HepG2 (cell line): ENCODE data around the gene IGDCC3. TPM values are rescaled to one million over a fixed set of nuclear protein-coding genes. Genes with fewer than 3 reads are reported as not detected.
A peak's percentile ranks its signal among the peaks of the same experiment; 100 is the strongest.

ENCODE experiments used
- IRX3 ChIP-seq: sonication (generic); formaldehyde crosslinking; IDR thresholded peaks from 2 replicates; pipeline ENCODE4 v1.8.1; 2023; ENCODE audit warnings: mild to moderate bottlenecking, low read depth, missing genetic modification reagents, borderline replicate concordance
- KLF6 ChIP-seq: IDR thresholded peaks from 2 replicates; pipeline ENCODE4 v1.8.0; 2016; ENCODE audit warnings: missing biosample characterization, missing genetic modification reagents
- NFE2L1 ChIP-seq: sonication (generic); formaldehyde crosslinking; IDR thresholded peaks from 2 replicates; pipeline ENCODE4 v1.4.0; 2020; ENCODE audit warnings: missing genetic modification reagents, mild to moderate bottlenecking, borderline replicate concordance
- SP2 ChIP-seq: sonication (generic); formaldehyde crosslinking; IDR thresholded peaks from 2 replicates; pipeline ENCODE4 v1.5.1; 2020; ENCODE audit warnings: mild to moderate bottlenecking, missing genetic modification reagents
- TBX2 ChIP-seq: sonication (generic); formaldehyde crosslinking; IDR thresholded peaks from 2 replicates; pipeline ENCODE4 v1.5.0; 2020; ENCODE audit warnings: missing genetic modification reagents, mild to moderate bottlenecking, borderline replicate concordance
- ZBTB42 ChIP-seq: sonication (generic); formaldehyde crosslinking; IDR thresholded peaks from 2 replicates; pipeline ENCODE4 v1.5.0; 2020; ENCODE audit warnings: mild to moderate bottlenecking, missing genetic modification reagents
- ZNF138 ChIP-seq: sonication (generic); formaldehyde crosslinking; IDR thresholded peaks from 2 replicates; pipeline ENCODE4 v1.5.0; 2020; ENCODE audit warnings: mild to moderate bottlenecking, low read depth, missing genetic modification reagents
- ZNF235 ChIP-seq: sonication (generic); formaldehyde crosslinking; IDR thresholded peaks from 2 replicates; pipeline ENCODE4 v1.8.1; 2023; ENCODE audit warnings: mild to moderate bottlenecking, missing genetic modification reagents, borderline replicate concordance
- ZNF331 ChIP-seq: sonication (generic); formaldehyde crosslinking; IDR thresholded peaks from 2 replicates; pipeline ENCODE4 v1.4.0; 2020; ENCODE audit warnings: missing genetic modification reagents
- ZNF34 ChIP-seq: sonication (generic); formaldehyde crosslinking; IDR thresholded peaks from 2 replicates; pipeline ENCODE4 v1.4.0; 2020; ENCODE audit warnings: mild to moderate bottlenecking, missing genetic modification reagents, borderline replicate concordance
- ZNF703 ChIP-seq: sonication (generic); formaldehyde crosslinking; IDR thresholded peaks from 2 replicates; pipeline ENCODE4 v1.5.1; 2020; ENCODE audit warnings: missing genetic modification reagents, mild to moderate bottlenecking, moderate library complexity, borderline replicate concordance
- polyA plus RNA-seq, 8 experiments: library from polyadenylated mRNA; depleted of rRNA in 3 of 8; stranded (reverse) in 7 of 8; unstranded in 1 of 8; fragments of >200 nt; fragmentation: Illumina TruSeq in 4 of 8; extraction: Trizol in 4 of 8; gene quantifications; 2 replicates each; pipeline versions ENCODE4 v1.2.1 to v1.2.3, GENCODE V29; 2011 to 2016; ENCODE audit warnings: low read depth in 4 of 8, missing spikeins in 1 of 8, mixed read lengths in 1 of 8; ENCODE audit not compliant: insufficient read depth in 1 of 8
- total RNA-seq, 5 experiments: library from RNA; depleted of rRNA; stranded (reverse); fragments of >200 nt; fragmentation: Illumina TruSeq; extraction: Trizol; gene quantifications; 2 replicates each; pipeline ENCODE4 v1.2.3, GENCODE V29; 2016; ENCODE audit warnings: low read depth in 1 of 5
- TF ChIP-seq, protein P1 (sequence below): IDR thresholded peaks from 2 replicates; pipeline ENCODE4 v1.6.1; 2012; ENCODE audit warnings: inconsistent platforms
- TF ChIP-seq, protein P2 (sequence below): sonication (generic); formaldehyde crosslinking; IDR thresholded peaks from 2 replicates; pipeline ENCODE4 v1.9.0; 2021; ENCODE audit warnings: missing genetic modification reagents, borderline replicate concordance
- TF ChIP-seq, protein P3 (sequence below): sonication (generic); formaldehyde crosslinking; IDR thresholded peaks from 2 replicates; pipeline ENCODE4 v1.8.1; 2023; ENCODE audit warnings: mild to moderate bottlenecking, missing genetic modification reagents
- TF ChIP-seq, protein P4 (sequence below): sonication (generic); formaldehyde crosslinking; IDR thresholded peaks from 2 replicates; pipeline ENCODE4 v1.9.0; 2022; ENCODE audit warnings: missing genetic modification reagents, mild to moderate bottlenecking, borderline replicate concordance
- TF ChIP-seq, protein P5 (sequence below): sonication (generic); formaldehyde crosslinking; IDR thresholded peaks from 2 replicates; pipeline ENCODE4 v1.4.0; 2020; ENCODE audit warnings: mild to moderate bottlenecking, missing genetic modification reagents

The IGDCC3 gene
- total and polyA plus RNA-seq, 2 of the 13 experiments (the other 11 are each of a cell fraction or from before 2014, with no cell fraction given) = 30.1 to 51.8 TPM

DNA sequence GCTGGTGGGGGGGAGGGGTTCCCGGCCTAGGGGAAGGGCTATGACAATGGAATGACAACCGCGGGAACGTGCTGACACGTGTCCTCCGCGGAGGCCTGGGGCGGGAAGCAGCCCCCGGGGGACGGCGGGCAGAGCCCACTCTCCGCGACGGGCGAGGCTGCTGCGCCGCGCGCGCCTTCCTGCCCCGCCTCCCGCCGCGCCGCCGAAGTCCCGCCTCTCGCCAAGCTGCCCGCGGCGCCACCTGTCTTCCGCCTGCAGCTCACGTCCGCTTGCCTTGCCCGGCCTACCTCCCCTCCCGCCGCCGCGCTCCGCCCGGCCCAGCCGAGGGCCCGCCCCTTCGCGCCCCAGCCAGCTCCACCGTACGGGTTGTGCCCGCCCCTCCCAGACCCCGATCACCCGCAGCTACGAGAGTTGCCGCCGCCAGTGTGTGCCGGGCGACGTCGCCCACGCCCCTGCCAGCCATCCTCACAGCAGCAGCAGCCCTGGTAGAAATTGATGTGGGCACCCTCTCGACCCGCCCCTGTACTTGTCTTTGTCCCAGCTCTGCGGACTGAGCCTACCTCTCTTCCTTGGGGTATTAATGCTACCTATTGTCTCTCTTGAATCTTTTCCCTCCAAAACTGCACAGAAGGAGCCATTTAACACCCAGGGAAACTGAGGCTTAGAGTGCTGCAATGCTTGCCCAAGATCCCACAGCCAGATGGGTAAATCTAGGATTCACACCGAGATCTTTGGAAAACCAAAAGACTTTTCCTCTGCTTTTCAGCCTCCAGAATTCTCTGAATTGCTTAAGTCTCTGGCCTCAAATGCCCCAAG, 90.9 kb downstream of the IGDCC3 start, which contains the start of gene PARP16 (continued):
- TF ChIP-seq, protein P1, sequence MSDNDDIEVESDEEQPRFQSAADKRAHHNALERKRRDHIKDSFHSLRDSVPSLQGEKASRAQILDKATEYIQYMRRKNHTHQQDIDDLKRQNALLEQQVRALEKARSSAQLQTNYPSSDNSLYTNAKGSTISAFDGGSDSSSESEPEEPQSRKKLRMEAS = peak; percentile 87
- TF ChIP-seq, protein P2, sequence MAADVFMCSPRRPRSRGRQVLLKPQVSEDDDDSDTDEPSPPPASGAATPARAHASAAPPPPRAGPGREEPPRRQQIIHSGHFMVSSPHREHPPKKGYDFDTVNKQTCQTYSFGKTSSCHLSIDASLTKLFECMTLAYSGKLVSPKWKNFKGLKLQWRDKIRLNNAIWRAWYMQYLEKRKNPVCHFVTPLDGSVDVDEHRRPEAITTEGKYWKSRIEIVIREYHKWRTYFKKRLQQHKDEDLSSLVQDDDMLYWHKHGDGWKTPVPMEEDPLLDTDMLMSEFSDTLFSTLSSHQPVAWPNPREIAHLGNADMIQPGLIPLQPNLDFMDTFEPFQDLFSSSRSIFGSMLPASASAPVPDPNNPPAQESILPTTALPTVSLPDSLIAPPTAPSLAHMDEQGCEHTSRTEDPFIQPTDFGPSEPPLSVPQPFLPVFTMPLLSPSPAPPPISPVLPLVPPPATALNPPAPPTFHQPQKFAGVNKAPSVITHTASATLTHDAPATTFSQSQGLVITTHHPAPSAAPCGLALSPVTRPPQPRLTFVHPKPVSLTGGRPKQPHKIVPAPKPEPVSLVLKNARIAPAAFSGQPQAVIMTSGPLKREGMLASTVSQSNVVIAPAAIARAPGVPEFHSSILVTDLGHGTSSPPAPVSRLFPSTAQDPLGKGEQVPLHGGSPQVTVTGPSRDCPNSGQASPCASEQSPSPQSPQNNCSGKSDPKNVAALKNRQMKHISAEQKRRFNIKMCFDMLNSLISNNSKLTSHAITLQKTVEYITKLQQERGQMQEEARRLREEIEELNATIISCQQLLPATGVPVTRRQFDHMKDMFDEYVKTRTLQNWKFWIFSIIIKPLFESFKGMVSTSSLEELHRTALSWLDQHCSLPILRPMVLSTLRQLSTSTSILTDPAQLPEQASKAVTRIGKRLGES (CRISPR knock-in tag) = no peak
- TF ChIP-seq ZNF331 (CRISPR knock-in tag) = peak; percentile 24; the same call in 1 of the 2 replicates
- TF ChIP-seq, protein P3, sequence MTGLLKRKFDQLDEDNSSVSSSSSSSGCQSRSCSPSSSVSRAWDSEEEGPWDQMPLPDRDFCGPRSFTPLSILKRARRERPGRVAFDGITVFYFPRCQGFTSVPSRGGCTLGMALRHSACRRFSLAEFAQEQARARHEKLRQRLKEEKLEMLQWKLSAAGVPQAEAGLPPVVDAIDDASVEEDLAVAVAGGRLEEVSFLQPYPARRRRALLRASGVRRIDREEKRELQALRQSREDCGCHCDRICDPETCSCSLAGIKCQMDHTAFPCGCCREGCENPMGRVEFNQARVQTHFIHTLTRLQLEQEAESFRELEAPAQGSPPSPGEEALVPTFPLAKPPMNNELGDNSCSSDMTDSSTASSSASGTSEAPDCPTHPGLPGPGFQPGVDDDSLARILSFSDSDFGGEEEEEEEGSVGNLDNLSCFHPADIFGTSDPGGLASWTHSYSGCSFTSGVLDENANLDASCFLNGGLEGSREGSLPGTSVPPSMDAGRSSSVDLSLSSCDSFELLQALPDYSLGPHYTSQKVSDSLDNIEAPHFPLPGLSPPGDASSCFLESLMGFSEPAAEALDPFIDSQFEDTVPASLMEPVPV (CRISPR knock-in tag) = no peak
- TF ChIP-seq, protein P4, sequence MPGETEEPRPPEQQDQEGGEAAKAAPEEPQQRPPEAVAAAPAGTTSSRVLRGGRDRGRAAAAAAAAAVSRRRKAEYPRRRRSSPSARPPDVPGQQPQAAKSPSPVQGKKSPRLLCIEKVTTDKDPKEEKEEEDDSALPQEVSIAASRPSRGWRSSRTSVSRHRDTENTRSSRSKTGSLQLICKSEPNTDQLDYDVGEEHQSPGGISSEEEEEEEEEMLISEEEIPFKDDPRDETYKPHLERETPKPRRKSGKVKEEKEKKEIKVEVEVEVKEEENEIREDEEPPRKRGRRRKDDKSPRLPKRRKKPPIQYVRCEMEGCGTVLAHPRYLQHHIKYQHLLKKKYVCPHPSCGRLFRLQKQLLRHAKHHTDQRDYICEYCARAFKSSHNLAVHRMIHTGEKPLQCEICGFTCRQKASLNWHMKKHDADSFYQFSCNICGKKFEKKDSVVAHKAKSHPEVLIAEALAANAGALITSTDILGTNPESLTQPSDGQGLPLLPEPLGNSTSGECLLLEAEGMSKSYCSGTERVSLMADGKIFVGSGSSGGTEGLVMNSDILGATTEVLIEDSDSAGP (CRISPR knock-in tag) = 0 out of 2 replicates have a peak, but pooled peaks have one; percentile 36
- TF ChIP-seq NFE2L1 = no peak
- no peak for TF ChIP-seq ZNF703 (CRISPR knock-in tag)
- TF ChIP-seq, protein P5, sequence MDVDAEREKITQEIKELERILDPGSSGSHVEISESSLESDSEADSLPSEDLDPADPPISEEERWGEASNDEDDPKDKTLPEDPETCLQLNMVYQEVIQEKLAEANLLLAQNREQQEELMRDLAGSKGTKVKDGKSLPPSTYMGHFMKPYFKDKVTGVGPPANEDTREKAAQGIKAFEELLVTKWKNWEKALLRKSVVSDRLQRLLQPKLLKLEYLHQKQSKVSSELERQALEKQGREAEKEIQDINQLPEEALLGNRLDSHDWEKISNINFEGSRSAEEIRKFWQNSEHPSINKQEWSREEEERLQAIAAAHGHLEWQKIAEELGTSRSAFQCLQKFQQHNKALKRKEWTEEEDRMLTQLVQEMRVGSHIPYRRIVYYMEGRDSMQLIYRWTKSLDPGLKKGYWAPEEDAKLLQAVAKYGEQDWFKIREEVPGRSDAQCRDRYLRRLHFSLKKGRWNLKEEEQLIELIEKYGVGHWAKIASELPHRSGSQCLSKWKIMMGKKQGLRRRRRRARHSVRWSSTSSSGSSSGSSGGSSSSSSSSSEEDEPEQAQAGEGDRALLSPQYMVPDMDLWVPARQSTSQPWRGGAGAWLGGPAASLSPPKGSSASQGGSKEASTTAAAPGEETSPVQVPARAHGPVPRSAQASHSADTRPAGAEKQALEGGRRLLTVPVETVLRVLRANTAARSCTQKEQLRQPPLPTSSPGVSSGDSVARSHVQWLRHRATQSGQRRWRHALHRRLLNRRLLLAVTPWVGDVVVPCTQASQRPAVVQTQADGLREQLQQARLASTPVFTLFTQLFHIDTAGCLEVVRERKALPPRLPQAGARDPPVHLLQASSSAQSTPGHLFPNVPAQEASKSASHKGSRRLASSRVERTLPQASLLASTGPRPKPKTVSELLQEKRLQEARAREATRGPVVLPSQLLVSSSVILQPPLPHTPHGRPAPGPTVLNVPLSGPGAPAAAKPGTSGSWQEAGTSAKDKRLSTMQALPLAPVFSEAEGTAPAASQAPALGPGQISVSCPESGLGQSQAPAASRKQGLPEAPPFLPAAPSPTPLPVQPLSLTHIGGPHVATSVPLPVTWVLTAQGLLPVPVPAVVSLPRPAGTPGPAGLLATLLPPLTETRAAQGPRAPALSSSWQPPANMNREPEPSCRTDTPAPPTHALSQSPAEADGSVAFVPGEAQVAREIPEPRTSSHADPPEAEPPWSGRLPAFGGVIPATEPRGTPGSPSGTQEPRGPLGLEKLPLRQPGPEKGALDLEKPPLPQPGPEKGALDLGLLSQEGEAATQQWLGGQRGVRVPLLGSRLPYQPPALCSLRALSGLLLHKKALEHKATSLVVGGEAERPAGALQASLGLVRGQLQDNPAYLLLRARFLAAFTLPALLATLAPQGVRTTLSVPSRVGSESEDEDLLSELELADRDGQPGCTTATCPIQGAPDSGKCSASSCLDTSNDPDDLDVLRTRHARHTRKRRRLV (CRISPR knock-in tag) = no peak
- TF ChIP-seq KLF6 = 0 out of 2 replicates have a peak, but pooled peaks have one; percentile 46
- 0 out of 2 replicates have a peak, but pooled peaks have one; percentile 49 for TF ChIP-seq IRX3 (CRISPR knock-in tag)
- peak; percentile 45; the same call in 1 of the 2 replicates for TF ChIP-seq ZNF235 (CRISPR knock-in tag)
- no peak for TF ChIP-seq ZBTB42 (CRISPR knock-in tag)
- no peak for TF ChIP-seq ZNF34
- TF ChIP-seq ZNF138 = peak; percentile 51
- TF ChIP-seq TBX2 (CRISPR knock-in tag) = peak; percentile 55
- peak; percentile 65; the same call in 1 of the 2 replicates for TF ChIP-seq SP2
